DND-41 (cell line): ENCODE data around the gene JDP2.

ENCODE experiments used
- ATAC-seq: fragments of 200-7000 bp; cut with Tn5 transposase; 3 replicates; pipeline ENCODE4 v1.9.1; 2021; ENCODE audit warnings: low read depth; ENCODE audit not compliant: insufficient read depth
- DNase-seq: peaks from one replicate; pipeline ENCODE4 v3.0.0-alpha.2; 2020
- H2AFZ ChIP-seq: 2 replicates; pipeline ENCODE4 v1.6.0; 2012; ENCODE audit warnings: low read depth, low read length
- H3K27ac ChIP-seq: 2 replicates; pipeline ENCODE4 v1.5.1; 2012; ENCODE audit warnings: low read length, inconsistent platforms
- H3K27me3 ChIP-seq: fragments of 200-600 bp; sonication (generic); 2 replicates; pipeline ENCODE4 v1.6.0; 2012; ENCODE audit warnings: low read length, mild to moderate bottlenecking, inconsistent platforms; ENCODE audit not compliant: insufficient read depth, poor library complexity
- H3K36me3 ChIP-seq: 2 replicates; pipeline ENCODE4 v1.5.1; 2012; ENCODE audit warnings: low read length, inconsistent platforms; ENCODE audit not compliant: insufficient read depth
- H3K4me1 ChIP-seq: 2 replicates; pipeline ENCODE4 v1.5.1; 2012; ENCODE audit warnings: mild to moderate bottlenecking, low read length; ENCODE audit not compliant: insufficient read depth
- H3K4me2 ChIP-seq: 2 replicates; pipeline ENCODE4 v1.6.0; 2012; ENCODE audit warnings: mild to moderate bottlenecking, moderate library complexity, low read length, inconsistent platforms; ENCODE audit not compliant: insufficient read depth
- H3K4me3 ChIP-seq, 2 experiments: fragments of 200-600 bp in 1 of 2; shearing (Covaris generic) in 1 of 2; 2 replicates each; pipeline ENCODE4 v1.5.1; 2012 to 2016; ENCODE audit warnings: inconsistent platforms in 2 of 2, low read length in 2 of 2, mild to moderate bottlenecking in 2 of 2, low read depth in 1 of 2, moderate library complexity in 1 of 2
- H3K79me2 ChIP-seq: 2 replicates; pipeline ENCODE4 v1.6.0; 2012; ENCODE audit warnings: low read length, inconsistent platforms; ENCODE audit not compliant: insufficient read depth
- H3K9ac ChIP-seq: 2 replicates; pipeline ENCODE4 v1.6.0; 2012; ENCODE audit warnings: low read depth, mild to moderate bottlenecking, inconsistent platforms, low read length, moderate library complexity
- H3K9me3 ChIP-seq: 2 replicates; pipeline ENCODE4 v1.5.1; 2012; ENCODE audit warnings: low read length, moderate library complexity, mild to moderate bottlenecking, inconsistent platforms; ENCODE audit not compliant: insufficient read depth, severe bottlenecking
- H4K20me1 ChIP-seq: 2 replicates; pipeline ENCODE4 v1.6.0; 2012; ENCODE audit warnings: low read length; ENCODE audit not compliant: insufficient read depth
- EZH2 ChIP-seq: IDR thresholded peaks from 3 replicates; pipeline ENCODE4 v1.6.1; 2012; ENCODE audit warnings: borderline replicate concordance, low read depth, mild to moderate bottlenecking, moderate library complexity, low read length, inconsistent platforms; ENCODE audit not compliant: severe bottlenecking
- TF ChIP-seq, protein P1 (sequence below): IDR thresholded peaks from 2 replicates; pipeline ENCODE4 v1.5.1; 2012; ENCODE audit warnings: borderline replicate concordance, low read length, moderate library complexity, mild to moderate bottlenecking; ENCODE audit not compliant: poor library complexity, severe bottlenecking; ENCODE audit errors: extremely low read depth

The JDP2 gene

DNA sequence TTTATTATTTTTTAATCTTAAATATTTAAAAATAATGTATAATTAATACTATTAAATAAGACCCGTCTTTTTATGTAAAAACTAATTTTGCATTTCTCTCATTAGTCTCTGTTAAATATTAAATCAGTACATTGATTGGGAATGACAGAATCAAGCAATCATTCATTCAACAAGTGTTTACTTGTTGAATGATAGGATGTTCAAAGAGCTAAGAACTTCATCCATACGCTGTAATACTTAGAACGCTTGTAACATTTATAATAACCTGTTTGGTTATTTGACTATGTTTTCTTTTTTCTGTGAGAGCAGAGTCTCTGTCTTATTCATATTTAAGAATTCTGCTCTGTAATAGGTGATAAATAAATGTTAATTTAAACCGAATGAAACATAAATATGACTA lies 91.6 kb downstream of the JDP2 start:
- DNase-seq (no peak), ATAC-seq (no peak)
- TF ChIP-seq EZH2, result no peak
- TF ChIP-seq, protein P1, sequence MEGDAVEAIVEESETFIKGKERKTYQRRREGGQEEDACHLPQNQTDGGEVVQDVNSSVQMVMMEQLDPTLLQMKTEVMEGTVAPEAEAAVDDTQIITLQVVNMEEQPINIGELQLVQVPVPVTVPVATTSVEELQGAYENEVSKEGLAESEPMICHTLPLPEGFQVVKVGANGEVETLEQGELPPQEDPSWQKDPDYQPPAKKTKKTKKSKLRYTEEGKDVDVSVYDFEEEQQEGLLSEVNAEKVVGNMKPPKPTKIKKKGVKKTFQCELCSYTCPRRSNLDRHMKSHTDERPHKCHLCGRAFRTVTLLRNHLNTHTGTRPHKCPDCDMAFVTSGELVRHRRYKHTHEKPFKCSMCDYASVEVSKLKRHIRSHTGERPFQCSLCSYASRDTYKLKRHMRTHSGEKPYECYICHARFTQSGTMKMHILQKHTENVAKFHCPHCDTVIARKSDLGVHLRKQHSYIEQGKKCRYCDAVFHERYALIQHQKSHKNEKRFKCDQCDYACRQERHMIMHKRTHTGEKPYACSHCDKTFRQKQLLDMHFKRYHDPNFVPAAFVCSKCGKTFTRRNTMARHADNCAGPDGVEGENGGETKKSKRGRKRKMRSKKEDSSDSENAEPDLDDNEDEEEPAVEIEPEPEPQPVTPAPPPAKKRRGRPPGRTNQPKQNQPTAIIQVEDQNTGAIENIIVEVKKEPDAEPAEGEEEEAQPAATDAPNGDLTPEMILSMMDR, result no peak
- Histone ChIP-seq H3K4me1 (peaks cover 33% of the 10 kb centered on the region), H3K36me3 (no peaks in the 10 kb centered on the region), H2AFZ (no peak overlapping the region), H3K4me2 (no peak overlapping the region), H3K27me3 (no peaks in the 10 kb centered on the region), H3K4me3 (no peak overlapping the region), H3K9me3 (no peaks in the 10 kb centered on the region), H3K9ac (no peak overlapping the region), H3K27ac (no peak overlapping the region), H3K79me2 (no peaks in the 10 kb centered on the region), H4K20me1 (no peaks in the 10 kb centered on the region)

- Histone ChIP-seq H2AFZ (no peak overlapping the region), H3K9ac (no peak overlapping the region), H3K4me1 (peaks cover 33% of the 10 kb centered on the region), H3K9me3 (no peaks in the 10 kb centered on the region), H3K4me2 (no peak overlapping the region), H4K20me1 (no peaks in the 10 kb centered on the region), H3K36me3 (no peaks in the 10 kb centered on the region), H3K27me3 (no peaks in the 10 kb centered on the region), H3K79me2 (no peaks in the 10 kb centered on the region), H3K27ac (no peak overlapping the region), H3K4me3 (no peak overlapping the region)
- TF ChIP-seq, protein P1, result no peak
- DNase-seq, result no peak
- no peak for ATAC-seq
Measured at GRCh38 chr14:75519826-75520728, 92.3 kb downstream of the JDP2 start.

DNA sequence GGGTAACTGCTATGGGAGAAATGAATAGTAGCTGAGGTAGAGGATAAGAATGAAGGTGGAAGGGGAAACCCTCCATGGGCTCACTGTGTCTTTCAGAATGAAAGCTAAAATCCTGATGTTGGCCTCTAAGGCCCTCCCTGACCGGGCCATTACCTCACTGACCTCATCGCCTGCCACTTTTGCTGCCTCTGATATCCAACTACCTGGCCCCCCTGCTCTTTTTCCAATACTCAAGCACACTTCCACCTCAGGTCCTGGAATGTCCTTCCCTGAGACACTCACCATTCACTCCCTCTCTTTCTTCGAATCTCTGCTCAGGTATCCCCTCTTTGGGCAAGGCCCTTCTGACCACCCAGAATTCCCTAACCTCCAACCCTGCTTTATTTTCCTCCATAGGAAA lies 93.0 kb downstream of the JDP2 start:
- ATAC-seq, result no peak
- no peak for DNase-seq
- Histone ChIP-seq H3K36me3 (no peaks in the 10 kb centered on the region), H3K4me1 (peaks cover 33% of the 10 kb centered on the region), H3K79me2 (no peaks in the 10 kb centered on the region), H3K9ac (no peak overlapping the region), H3K4me3 (no peak overlapping the region), H3K27ac (no peak overlapping the region), H3K27me3 (no peaks in the 10 kb centered on the region), H4K20me1 (no peaks in the 10 kb centered on the region), H3K4me2 (peak overlapping the region; percentile 89), H2AFZ (no peak overlapping the region), H3K9me3 (no peaks in the 10 kb centered on the region)
- no peak for TF ChIP-seq EZH2
- TF ChIP-seq, protein P1, result no peak
